Measurements from ENCODE around the gene TOGARAM1. TPM values are rescaled to one million over a fixed set of nuclear protein-coding genes. Genes with fewer than 3 reads are reported as not detected.

TOGARAM1 gene
- total RNA-seq, 1 experiment from 2014 or later = 12.0 TPM

- DNase-seq (ENCODE audit: unreplicated experiment) = no peak
- TF ChIP-seq CTCF (IDR thresholded peaks at IDR 0.05; ENCODE audit: unreplicated experiment) = no peak
- Mint-ChIP-seq H3K36me3 (ENCODE audit: insufficient read depth, unreplicated experiment) (peaks cover 50% of the 10 kb centered on the region), H3K4me1 (ENCODE audit: insufficient read depth, unreplicated experiment) (no peaks in the 10 kb centered on the region), H3K9me3 (ENCODE audit: unreplicated experiment) (no peaks in the 10 kb centered on the region), H3K27me3 (ENCODE audit: insufficient read depth, unreplicated experiment) (no peaks in the 10 kb centered on the region), H3K4me3 (ENCODE audit: unreplicated experiment) (no peak overlapping the region), H3K27ac (ENCODE audit: low read depth, unreplicated experiment) (no peak overlapping the region)
- intact Hi-C loops (cut with micrococcal nuclease) = no loop called here
- POLR2A ChIA-PET = interaction anchor here (1.4 kb wide), 1 partner anchor 15 kb away, joined by 5 read pairs; no protein-coding TSS in a partner anchor
- no TSS peak for BruUV-seq (replicated peaks)
- CTCF ChIA-PET = interaction anchor here (0.6 kb wide), 1 partner anchor 16 kb away, joined by 4 read pairs; no protein-coding TSS in a partner anchor
Measured at GRCh38 chr14:45028107-45028626, 66.2 kb downstream of the TOGARAM1 start.

GRCh38 chr14:45034730-45035129 lies 72.7 kb downstream of the TOGARAM1 start:
- CTCF ChIA-PET = interaction anchor here (0.9 to 1.4 kb wide), 2 partner anchors 53 to 121 kb away, joined by 3 read pairs; no protein-coding TSS in a partner anchor
- no TSS peak for BruUV-seq (replicated peaks)

GRCh38 chr14:45038256-45038655 lies 76.3 kb downstream of the TOGARAM1 start:
- ChIA-PET CTCF (no interaction called here), POLR2A (interaction anchor here (1.1 kb wide), 1 partner anchor 10 kb away, joined by 4 read pairs; no protein-coding TSS in a partner anchor)
- no peak for DNase-seq (ENCODE audit: unreplicated experiment)
- Mint-ChIP-seq H3K9me3 (ENCODE audit: unreplicated experiment) (no peaks in the 10 kb centered on the region), H3K36me3 (ENCODE audit: insufficient read depth, unreplicated experiment) (peaks cover 25% of the 10 kb centered on the region), H3K4me3 (ENCODE audit: unreplicated experiment) (no peak overlapping the region), H3K27ac (ENCODE audit: low read depth, unreplicated experiment) (no peak overlapping the region), H3K4me1 (ENCODE audit: insufficient read depth, unreplicated experiment) (no peaks in the 10 kb centered on the region), H3K27me3 (ENCODE audit: insufficient read depth, unreplicated experiment) (no peaks in the 10 kb centered on the region)
- no peak for TF ChIP-seq CTCF (IDR thresholded peaks at IDR 0.05; ENCODE audit: unreplicated experiment)
- intact Hi-C loops (cut with micrococcal nuclease) = no loop called here
- BruUV-seq (replicated peaks) = no TSS peak

More at GRCh38 chr14:45034730-45035129, 72.7 kb downstream of the TOGARAM1 start:
- no peaks in the 10 kb centered on the region for H3K9me3 Mint-ChIP-seq (ENCODE audit: unreplicated experiment)
- H3K4me1 Mint-ChIP-seq (ENCODE audit: insufficient read depth, unreplicated experiment) = no peaks in the 10 kb centered on the region
- H3K27me3 Mint-ChIP-seq (ENCODE audit: insufficient read depth, unreplicated experiment) = no peaks in the 10 kb centered on the region
- no peak for TF ChIP-seq CTCF (IDR thresholded peaks at IDR 0.05; ENCODE audit: unreplicated experiment)
- H3K27ac Mint-ChIP-seq (ENCODE audit: low read depth, unreplicated experiment) = no peak overlapping the region
- POLR2A ChIA-PET = no interaction called here
- no peak overlapping the region for H3K4me3 Mint-ChIP-seq (ENCODE audit: unreplicated experiment)
- intact Hi-C loops (cut with micrococcal nuclease) = no loop called here
- DNase-seq (ENCODE audit: unreplicated experiment) = no peak
- H3K36me3 Mint-ChIP-seq (ENCODE audit: insufficient read depth, unreplicated experiment) = peaks cover 29% of the 10 kb centered on the region

GRCh38 chr14:45038865-45039264 lies 76.9 kb downstream of the TOGARAM1 start:
- TF ChIP-seq CTCF (IDR thresholded peaks at IDR 0.05; ENCODE audit: unreplicated experiment) = no peak
- no peak for DNase-seq (ENCODE audit: unreplicated experiment)
- POLR2A ChIA-PET = interaction anchor here (1.1 kb wide), 1 partner anchor 10 kb away, joined by 4 read pairs; no protein-coding TSS in a partner anchor
- Mint-ChIP-seq H3K4me3 (ENCODE audit: unreplicated experiment) (no peak overlapping the region), H3K27me3 (ENCODE audit: insufficient read depth, unreplicated experiment) (no peaks in the 10 kb centered on the region), H3K36me3 (ENCODE audit: insufficient read depth, unreplicated experiment) (peaks cover 22% of the 10 kb centered on the region), H3K27ac (ENCODE audit: low read depth, unreplicated experiment) (no peak overlapping the region), H3K4me1 (ENCODE audit: insufficient read depth, unreplicated experiment) (no peaks in the 10 kb centered on the region), H3K9me3 (ENCODE audit: unreplicated experiment) (no peaks in the 10 kb centered on the region)
- intact Hi-C loops (cut with micrococcal nuclease) = no loop called here
- BruUV-seq (replicated peaks) = no TSS peak
- CTCF ChIA-PET = interaction anchor here (0.6 kb wide), 1 partner anchor 125 kb away, joined by 3 read pairs; no protein-coding TSS in a partner anchor

All from MCF 10A (cell line).